Measurements from ENCODE around the gene ERCC5.
A peak's percentile ranks its signal among the peaks of the same experiment; 100 is the strongest.

Gene ERCC5

GRCh38 chr13:102839462-102839861, 6.4 kb upstream of the ERCC5 start:
- Histone ChIP-seq H2BK12ac (ENCODE audit: low read length) (no peak overlapping the region), H2AK5ac (ENCODE audit: low read length) (no peak overlapping the region), H3K4me1 (ENCODE audit: control insufficient read depth in 1 of 2, insufficient read depth in 2 of 2, low read length in 2 of 2) (no peaks in the 10 kb centered on the region), H3K14ac (ENCODE audit: low read length) (no peak overlapping the region), H3K9ac (ENCODE audit: low read length) (no peak overlapping the region), H3K36me3 (ENCODE audit: control insufficient read depth in 1 of 2, insufficient read depth in 2 of 2, low read length in 2 of 2) (no peaks in the 10 kb centered on the region), H3K9me3 (ENCODE audit: insufficient read depth, low read depth, low read length) (no peaks in the 10 kb centered on the region), H4K91ac (ENCODE audit: low read depth, low read length) (no peak overlapping the region), H3K4ac (ENCODE audit: low read depth, low read length) (no peak overlapping the region), H2BK5ac (ENCODE audit: low read depth, low read length, poor library complexity) (no peak overlapping the region), H3K4me3 (ENCODE audit: low read depth, low read length) (no peak overlapping the region), H4K8ac (ENCODE audit: low read depth, low read length) (no peak overlapping the region), H3K27ac (ENCODE audit: low read depth, low read length) (no peak overlapping the region), H2AFZ (ENCODE audit: insufficient read depth, low read length, poor library complexity) (no peak overlapping the region), H3K79me1 (ENCODE audit: low read length) (no peaks in the 10 kb centered on the region), H3K18ac (ENCODE audit: low read length) (no peak overlapping the region), H3K27me3 (ENCODE audit: insufficient read depth, low read length) (no peaks in the 10 kb centered on the region), H3K23ac (ENCODE audit: low read length) (no peak overlapping the region), H4K12ac (ENCODE audit: low read depth, low read length) (no peak overlapping the region), H3K4me2 (ENCODE audit: low read length) (no peak overlapping the region), H3K79me2 (ENCODE audit: control insufficient read depth, insufficient read depth, low read length, poor library complexity) (no peaks in the 10 kb centered on the region), H2BK120ac (ENCODE audit: insufficient read depth, low read length, poor library complexity) (no peak overlapping the region)
- WGBS (ENCODE audit: extremely low coverage, insufficient coverage, insufficient read length), result no CpG with 5 or more reads among the region's 5 CpGs
- no peak for DNase-seq

DNA sequence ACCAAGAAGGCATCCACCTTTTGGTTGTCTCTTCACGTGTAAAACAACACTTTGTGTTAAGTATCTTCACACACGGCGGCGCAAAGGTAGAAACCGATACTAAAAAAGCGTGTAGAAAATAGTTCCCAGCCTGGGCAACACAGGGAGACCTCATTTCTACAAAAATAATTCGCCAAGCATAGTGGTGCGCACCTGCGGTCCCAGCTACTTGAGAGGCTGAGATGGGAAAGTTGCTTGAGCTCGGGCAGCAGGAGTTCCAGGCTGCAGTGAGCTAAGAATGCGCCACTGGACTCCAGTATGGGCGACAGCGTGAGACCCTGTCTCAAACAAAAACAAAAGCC, 573 bp upstream of the ERCC5 start:
- Histone ChIP-seq H2BK5ac (ENCODE audit: low read depth, low read length, poor library complexity) (no peak overlapping the region), H3K4me3 (ENCODE audit: low read depth, low read length) (peak overlapping the region; percentile 78), H3K4ac (ENCODE audit: low read depth, low read length) (no peak overlapping the region), H3K79me2 (ENCODE audit: control insufficient read depth, insufficient read depth, low read length, poor library complexity) (peaks cover 4% of the 10 kb centered on the region), H2BK120ac (ENCODE audit: insufficient read depth, low read length, poor library complexity) (no peak overlapping the region), H2AFZ (ENCODE audit: insufficient read depth, low read length, poor library complexity) (peak overlapping the region; percentile 86), H2AK5ac (ENCODE audit: low read length) (no peak overlapping the region), H3K4me2 (ENCODE audit: low read length) (peak overlapping the region; percentile 91), H3K27me3 (ENCODE audit: insufficient read depth, low read length) (no peaks in the 10 kb centered on the region), H4K8ac (ENCODE audit: low read depth, low read length) (peak overlapping the region; percentile 94), H3K79me1 (ENCODE audit: low read length) (peaks cover 10% of the 10 kb centered on the region), H4K12ac (ENCODE audit: low read depth, low read length) (peak overlapping the region; percentile 91), H3K18ac (ENCODE audit: low read length) (no peak overlapping the region), H4K91ac (ENCODE audit: low read depth, low read length) (peak overlapping the region; percentile 61), H3K23ac (ENCODE audit: low read length) (no peak overlapping the region), H3K36me3 (ENCODE audit: control insufficient read depth in 1 of 2, insufficient read depth in 2 of 2, low read length in 2 of 2) (no peaks in the 10 kb centered on the region), H3K27ac (ENCODE audit: low read depth, low read length) (no peak overlapping the region), H3K9me3 (ENCODE audit: insufficient read depth, low read depth, low read length) (no peaks in the 10 kb centered on the region), H2BK12ac (ENCODE audit: low read length) (no peak overlapping the region), H3K14ac (ENCODE audit: low read length) (peak overlapping the region; percentile 34), H3K4me1 (ENCODE audit: control insufficient read depth in 1 of 2, insufficient read depth in 2 of 2, low read length in 2 of 2) (peaks cover 1 to 4% of the 10 kb centered on the region in 2 experiments), H3K9ac (ENCODE audit: low read length) (peak overlapping the region; percentile 59)
- DNase-seq, result no peak
- WGBS (ENCODE audit: extremely low coverage, insufficient coverage, insufficient read length), result no CpG with 5 or more reads among the region's 13 CpGs

DNA sequence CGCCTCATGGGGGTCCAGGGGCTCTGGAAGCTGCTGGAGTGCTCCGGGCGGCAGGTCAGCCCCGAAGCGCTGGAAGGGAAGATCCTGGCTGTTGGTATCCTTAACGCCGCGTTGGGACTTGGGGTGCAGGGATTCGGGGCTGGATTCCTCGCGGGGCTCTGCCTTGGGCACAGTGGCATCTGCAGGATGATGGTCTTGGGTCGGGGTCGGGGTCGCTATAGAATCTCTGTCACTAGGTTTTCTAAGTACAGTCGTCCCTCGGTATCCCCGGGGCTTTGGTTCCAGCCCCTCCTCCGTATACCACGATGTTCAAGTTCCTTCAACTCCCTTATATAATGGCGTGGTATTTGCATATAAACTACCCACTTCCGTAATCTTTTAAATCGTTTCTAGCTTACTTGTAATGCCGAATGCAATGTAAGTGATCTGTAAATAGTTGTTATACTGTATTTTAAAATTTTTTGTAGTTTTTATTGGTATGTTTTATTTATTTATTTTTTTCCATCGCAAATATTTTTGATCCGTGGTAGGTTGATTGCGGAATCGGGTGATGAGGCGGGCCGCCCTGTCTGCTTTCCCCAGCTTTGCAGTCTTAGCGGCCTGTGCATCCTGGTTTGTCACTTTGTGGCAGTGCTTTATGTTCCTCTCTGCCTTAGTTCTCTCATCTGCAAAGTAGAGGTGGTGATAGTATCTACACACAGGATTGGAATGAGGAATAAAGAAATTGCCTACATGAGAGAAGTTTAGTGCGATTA, 606 bp downstream of the ERCC5 start:
- peak overlapping the region; percentile 4 for H3K9ac ChIP-seq (ENCODE audit: low read length)
- peak overlapping the region; percentile 26 for H2BK120ac ChIP-seq (ENCODE audit: insufficient read depth, low read length, poor library complexity)
- H3K36me3 ChIP-seq (ENCODE audit: control insufficient read depth in 1 of 2, insufficient read depth in 2 of 2, low read length in 2 of 2), result no peaks in the 10 kb centered on the region
- H2BK12ac ChIP-seq (ENCODE audit: low read length), result no peak overlapping the region
- peak overlapping the region; percentile 75 for H3K27ac ChIP-seq (ENCODE audit: low read depth, low read length)
- H3K4me1 ChIP-seq (ENCODE audit: control insufficient read depth in 1 of 2, insufficient read depth in 2 of 2, low read length in 2 of 2), result peaks cover 1 to 4% of the 10 kb centered on the region in 2 experiments
- peak overlapping the region; percentile 27 for H3K4ac ChIP-seq (ENCODE audit: low read depth, low read length)
- peak overlapping the region; percentile 94 for H4K8ac ChIP-seq (ENCODE audit: low read depth, low read length)
- H2BK5ac ChIP-seq (ENCODE audit: low read depth, low read length, poor library complexity), result peak overlapping the region; percentile 73
- H3K27me3 ChIP-seq (ENCODE audit: insufficient read depth, low read length), result no peaks in the 10 kb centered on the region
- H4K12ac ChIP-seq (ENCODE audit: low read depth, low read length), result no peak overlapping the region
- H3K14ac ChIP-seq (ENCODE audit: low read length), result peak overlapping the region; percentile 16
- H2AFZ ChIP-seq (ENCODE audit: insufficient read depth, low read length, poor library complexity), result peak overlapping the region; percentile 86
- peak; percentile 25 to 56 for DNase-seq
- H4K91ac ChIP-seq (ENCODE audit: low read depth, low read length), result peak overlapping the region; percentile 53
- H3K79me2 ChIP-seq (ENCODE audit: control insufficient read depth, insufficient read depth, low read length, poor library complexity), result peaks cover 4% of the 10 kb centered on the region
- peak overlapping the region; percentile 78 for H3K4me3 ChIP-seq (ENCODE audit: low read depth, low read length)
- no peak overlapping the region for H3K23ac ChIP-seq (ENCODE audit: low read length)
- peak overlapping the region; percentile 91 for H3K4me2 ChIP-seq (ENCODE audit: low read length)
- peak overlapping the region; percentile 49 for H3K18ac ChIP-seq (ENCODE audit: low read length)
- H3K79me1 ChIP-seq (ENCODE audit: low read length), result peaks cover 10% of the 10 kb centered on the region
- H3K9me3 ChIP-seq (ENCODE audit: insufficient read depth, low read depth, low read length), result no peaks in the 10 kb centered on the region
- no peak overlapping the region for H2AK5ac ChIP-seq (ENCODE audit: low read length)
- WGBS (ENCODE audit: extremely low coverage, insufficient coverage, insufficient read length), result no CpG with 5 or more reads among the region's 31 CpGs

DNA sequence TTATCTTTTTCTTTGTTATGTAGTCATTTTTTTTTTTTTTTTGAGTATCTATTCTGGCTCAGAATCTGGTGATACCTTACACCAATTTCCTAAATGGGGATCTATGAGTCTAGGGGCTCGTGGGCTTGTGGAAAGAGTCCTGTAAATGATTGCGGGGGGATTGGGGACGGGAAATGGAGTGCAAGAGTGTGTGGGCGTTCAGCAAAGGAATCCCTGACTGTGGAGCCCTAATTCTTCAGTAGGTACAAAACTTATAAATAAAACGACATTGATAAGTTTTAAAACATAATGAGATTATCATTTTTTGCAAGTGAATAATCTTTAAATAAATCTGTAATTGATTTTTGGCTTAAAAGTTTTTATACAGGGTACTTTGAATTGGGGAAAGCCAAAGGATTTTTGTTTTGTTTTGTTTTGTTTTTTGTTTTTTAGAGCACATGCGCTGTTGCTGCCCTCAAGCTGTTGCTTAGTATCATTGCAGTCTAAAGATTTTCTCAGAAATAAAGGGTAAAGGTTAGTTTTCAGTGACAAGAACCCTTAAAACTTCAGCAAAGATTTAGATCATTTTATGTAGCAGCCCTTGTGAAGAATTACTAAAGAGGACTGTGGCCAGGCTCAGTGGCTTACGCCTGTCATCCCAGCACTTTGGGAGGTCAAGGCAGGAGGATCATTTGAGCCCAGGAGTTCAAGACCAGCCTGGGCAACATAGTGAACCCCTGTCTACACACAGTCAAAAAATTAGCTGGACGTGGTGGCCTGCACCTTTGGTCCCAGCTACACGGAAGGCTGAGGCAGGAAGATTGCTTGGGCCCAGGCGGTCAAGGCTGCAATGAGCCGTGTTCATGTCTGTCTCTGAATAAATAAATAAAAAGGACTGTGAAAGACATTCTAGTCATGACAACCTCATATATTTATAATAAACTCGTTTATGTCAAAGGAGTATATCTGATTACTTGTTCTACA, 1.7 kb downstream of the ERCC5 start:
- Histone ChIP-seq H3K4me3 (ENCODE audit: low read depth, low read length) (no peak overlapping the region), H3K4me1 (ENCODE audit: control insufficient read depth in 1 of 2, insufficient read depth in 2 of 2, low read length in 2 of 2) (peaks cover 1 to 4% of the 10 kb centered on the region in 2 experiments), H3K4ac (ENCODE audit: low read depth, low read length) (no peak overlapping the region), H3K9ac (ENCODE audit: low read length) (no peak overlapping the region), H3K18ac (ENCODE audit: low read length) (peak overlapping the region; percentile 67), H2AFZ (ENCODE audit: insufficient read depth, low read length, poor library complexity) (no peak overlapping the region), H3K79me2 (ENCODE audit: control insufficient read depth, insufficient read depth, low read length, poor library complexity) (peaks cover 4% of the 10 kb centered on the region), H4K91ac (ENCODE audit: low read depth, low read length) (no peak overlapping the region), H4K12ac (ENCODE audit: low read depth, low read length) (no peak overlapping the region), H3K14ac (ENCODE audit: low read length) (no peak overlapping the region), H2AK5ac (ENCODE audit: low read length) (no peak overlapping the region), H3K79me1 (ENCODE audit: low read length) (peaks cover 10% of the 10 kb centered on the region), H3K4me2 (ENCODE audit: low read length) (peak overlapping the region; percentile 63), H3K9me3 (ENCODE audit: insufficient read depth, low read depth, low read length) (no peaks in the 10 kb centered on the region), H4K8ac (ENCODE audit: low read depth, low read length) (no peak overlapping the region), H3K36me3 (ENCODE audit: control insufficient read depth in 1 of 2, insufficient read depth in 2 of 2, low read length in 2 of 2) (no peaks in the 10 kb centered on the region), H3K27me3 (ENCODE audit: insufficient read depth, low read length) (no peaks in the 10 kb centered on the region), H2BK120ac (ENCODE audit: insufficient read depth, low read length, poor library complexity) (no peak overlapping the region), H2BK12ac (ENCODE audit: low read length) (no peak overlapping the region), H2BK5ac (ENCODE audit: low read depth, low read length, poor library complexity) (no peak overlapping the region), H3K27ac (ENCODE audit: low read depth, low read length) (no peak overlapping the region), H3K23ac (ENCODE audit: low read length) (no peak overlapping the region)
- WGBS (ENCODE audit: extremely low coverage, insufficient coverage, insufficient read length), result no CpG with 5 or more reads among the region's 12 CpGs
- DNase-seq, result peak; percentile 1 to 55

All from trophoblast cell (in vitro differentiated cells and primary cell).